GM18867 (cell line): ENCODE results near the gene POLR2C.
"Not testable (repeated sequence)": the region's sequence is repeated elsewhere in the genome, so short reads cannot be mapped to it uniquely, and the experiment has no call there.

Source experiments
- ATAC-seq: cut with Tn5 transposase; IDR thresholded peaks from one replicate; pipeline ENCODE4 v1.9.1; 2021; ENCODE audit warnings: mild to moderate bottlenecking, moderate library complexity; ENCODE audit not compliant: unreplicated experiment

Gene POLR2C

DNA sequence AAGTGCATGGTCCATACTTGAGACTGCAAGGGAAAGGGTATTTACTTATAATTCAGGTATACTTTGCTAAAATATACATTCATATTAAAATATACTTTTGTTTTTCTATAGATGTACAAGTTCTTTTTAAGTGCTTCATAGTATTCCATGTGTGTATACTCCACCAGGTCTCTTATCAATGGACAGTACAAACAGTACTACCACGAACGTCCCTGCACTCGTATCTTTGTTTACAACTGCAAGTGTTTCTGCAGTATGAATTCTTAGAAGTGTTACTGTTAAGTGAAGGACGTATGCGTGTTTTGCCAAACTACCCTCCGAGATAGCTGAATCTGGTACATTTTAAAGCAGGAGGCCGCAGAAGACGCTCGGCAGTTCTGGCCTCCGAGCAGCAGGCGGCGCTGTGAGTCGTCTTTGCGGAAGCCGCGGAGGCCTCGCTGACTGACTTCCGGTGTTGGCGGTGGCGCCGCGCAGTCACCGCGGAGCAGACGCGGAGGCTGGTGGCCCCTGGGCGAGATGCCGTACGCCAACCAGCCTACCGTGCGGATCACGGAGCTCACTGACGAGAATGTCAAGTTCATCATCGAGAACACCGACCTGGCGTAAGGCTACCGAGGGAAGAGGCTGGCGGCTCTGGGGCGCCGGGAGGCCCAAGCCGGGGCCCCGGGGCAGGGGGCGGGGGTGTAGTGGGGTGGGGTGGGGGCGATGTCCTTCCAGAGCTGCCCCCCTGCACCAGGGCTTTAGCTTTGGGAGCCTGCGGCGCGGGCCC is at the start of gene POLR2C:
Gene POLR2C (plus strand): TSS at position 471 of the 769 bp plus-strand sequence. CDS start 46 bp downstream, at position 517.
- ATAC-seq: peak; percentile 94

DNA sequence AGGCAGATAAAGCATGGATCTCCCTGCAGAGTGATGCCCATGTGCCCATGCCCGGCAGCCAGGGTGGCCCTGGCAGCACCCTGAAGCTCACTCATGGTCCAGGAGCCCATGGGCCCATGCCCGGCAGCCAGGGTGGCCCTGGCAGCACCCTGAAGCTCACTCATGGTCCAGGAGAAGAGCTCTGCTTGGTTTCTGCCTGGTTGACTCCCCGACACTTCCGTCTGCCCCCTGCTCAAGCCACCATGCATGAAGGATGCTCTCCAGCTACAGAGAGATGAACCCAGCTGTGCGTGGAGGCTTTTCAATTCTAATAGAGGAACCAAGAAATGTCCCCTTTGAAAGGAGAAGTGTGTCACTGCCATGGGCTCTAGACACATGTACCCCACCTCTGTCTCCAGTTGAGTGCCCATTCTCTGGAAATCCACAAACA is 49.2 kb upstream of the POLR2C start:
- peak; percentile 54 for ATAC-seq

DNA sequence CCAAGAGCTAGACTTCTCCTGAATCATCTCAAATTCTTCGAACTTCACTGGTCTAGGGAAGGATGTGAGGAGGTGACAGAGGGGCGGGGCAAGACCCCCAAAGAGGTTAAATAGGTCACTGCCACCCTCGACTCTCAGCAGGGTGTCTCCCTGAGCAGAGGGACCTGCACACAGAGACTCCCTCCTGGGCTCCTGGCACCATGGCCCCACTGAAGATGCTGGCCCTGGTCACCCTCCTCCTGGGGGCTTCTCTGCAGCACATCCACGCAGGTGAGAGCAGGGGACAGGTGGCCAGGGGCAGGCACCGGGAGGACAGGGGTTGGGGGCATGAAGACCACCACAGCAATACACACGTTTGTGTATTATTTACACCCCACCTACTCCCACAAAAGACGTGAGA is 48.7 kb upstream of the POLR2C start:
- peak; percentile 4 for ATAC-seq

DNA sequence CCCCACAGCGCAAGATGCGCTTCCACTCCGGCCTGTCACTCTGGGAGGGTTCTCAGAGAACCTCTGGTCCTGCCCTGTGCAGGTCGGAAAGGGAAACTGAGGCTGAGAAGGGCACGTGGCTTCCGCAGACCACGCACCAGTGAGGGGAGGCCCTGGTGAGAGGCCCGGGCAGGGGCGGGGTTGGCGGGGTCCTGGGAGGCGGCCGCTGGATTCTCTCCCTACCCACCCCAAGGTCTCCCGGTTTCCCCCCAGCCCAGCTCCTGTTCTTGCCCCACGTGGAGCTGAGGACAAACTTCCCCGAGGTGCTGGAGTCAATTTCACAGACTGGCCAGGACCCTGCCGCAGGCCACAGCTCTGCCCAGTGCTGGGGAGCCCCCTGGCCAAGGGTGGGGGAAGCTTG is 46.4 kb upstream of the POLR2C start:
- ATAC-seq: no peak

DNA sequence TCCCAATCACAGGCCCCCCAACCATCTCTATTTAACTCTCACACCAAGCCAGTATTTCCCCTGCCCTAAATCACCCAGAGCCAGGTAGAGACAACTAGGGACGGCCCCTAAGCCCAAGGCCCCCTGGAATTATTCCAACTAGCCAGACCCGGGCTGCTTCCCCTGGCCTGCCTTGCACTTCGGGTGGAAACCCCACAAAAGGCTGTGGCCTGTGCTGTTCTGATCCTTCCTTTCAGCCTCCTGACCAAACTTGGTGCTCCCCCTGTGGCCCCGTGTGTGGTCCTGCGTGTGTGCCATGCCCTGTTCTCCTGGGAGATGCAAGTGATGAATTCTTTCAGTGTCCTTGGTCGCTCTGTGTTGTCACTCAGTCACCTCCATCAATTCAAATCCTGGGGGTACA is 43.0 kb upstream of the POLR2C start:
- no peak for ATAC-seq

DNA sequence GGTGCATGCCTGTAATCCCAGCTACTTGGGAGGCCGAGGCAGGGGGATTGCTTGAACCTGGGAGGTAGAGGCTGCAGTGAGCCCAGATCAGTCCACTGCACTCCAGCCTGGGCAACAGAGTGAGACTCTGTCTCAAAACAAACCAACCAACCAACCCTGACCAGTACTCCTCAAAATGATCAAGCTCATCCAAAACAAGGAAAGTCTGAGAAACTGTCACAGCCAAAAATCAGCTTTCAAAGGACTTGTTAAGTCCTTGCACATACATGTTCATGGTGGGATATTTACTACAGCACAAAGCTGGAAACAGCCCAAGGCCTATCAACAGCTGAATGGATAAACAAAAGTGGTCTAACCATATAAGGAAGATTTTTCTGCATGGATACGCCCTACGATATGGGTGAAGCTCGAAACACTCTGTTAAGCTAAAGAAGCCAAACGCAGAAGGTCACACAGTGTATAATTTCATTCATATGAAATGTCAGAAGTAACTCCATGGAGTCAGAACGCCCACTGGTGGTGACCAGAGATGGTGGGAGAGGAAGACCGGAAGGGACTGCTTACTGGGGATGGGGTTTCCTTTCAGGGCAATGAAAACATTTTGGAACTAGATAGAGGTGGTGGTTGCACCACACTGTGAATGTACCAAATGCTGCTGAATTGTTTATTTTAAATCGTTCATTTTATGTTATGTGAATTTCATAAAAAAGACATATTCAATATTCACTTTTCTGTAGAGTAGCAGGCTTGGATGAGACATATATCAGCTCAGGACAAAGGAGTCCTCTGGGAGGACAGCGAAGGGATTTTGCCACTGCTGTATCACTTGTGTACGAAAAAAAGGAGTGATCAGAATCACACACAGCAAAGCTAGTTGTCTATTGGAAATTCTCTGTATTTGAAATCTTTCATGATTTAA is 40.2 kb upstream of the POLR2C start:
- ATAC-seq: no peak

DNA sequence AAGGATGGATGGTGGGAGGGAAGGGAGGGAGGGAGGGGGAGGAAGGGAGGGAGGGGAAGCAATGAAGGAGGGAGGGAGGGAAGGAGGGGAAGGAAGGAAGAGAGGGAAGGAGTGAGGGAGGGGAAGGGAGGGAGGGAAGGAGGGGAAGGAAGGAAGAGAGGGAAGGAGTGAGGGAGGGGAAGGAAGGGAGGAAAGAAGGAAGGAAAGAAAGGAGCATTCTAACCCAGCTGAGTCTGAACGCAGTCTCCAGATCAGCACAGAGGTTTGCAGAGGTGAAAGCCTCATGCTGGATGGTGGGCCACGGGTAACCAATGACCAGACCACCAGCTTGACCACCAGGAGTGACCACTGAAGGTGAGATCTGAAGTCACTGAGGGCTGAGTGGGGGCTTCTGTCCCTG is 39.3 kb upstream of the POLR2C start:
- no peak for ATAC-seq

DNA sequence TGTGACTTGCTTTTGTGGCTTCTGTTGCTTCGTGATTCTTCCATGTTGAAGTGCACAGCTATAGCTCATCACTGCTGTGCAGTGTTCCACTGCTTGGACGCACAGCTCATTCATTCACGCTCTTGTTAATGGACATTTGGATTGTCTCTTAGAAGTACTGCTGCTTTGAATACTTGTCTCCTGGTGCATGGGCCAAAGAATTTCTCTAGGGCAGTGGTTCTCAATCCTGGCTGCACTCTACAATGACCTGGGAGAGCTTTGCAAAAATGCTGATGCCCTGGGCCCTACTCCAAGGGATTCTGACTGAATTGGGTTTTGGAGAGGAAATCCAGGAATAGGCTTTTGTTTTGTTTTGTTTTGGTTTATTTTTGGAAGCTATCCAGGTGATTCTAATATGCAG is 37.9 kb upstream of the POLR2C start:
- ATAC-seq: no peak

DNA sequence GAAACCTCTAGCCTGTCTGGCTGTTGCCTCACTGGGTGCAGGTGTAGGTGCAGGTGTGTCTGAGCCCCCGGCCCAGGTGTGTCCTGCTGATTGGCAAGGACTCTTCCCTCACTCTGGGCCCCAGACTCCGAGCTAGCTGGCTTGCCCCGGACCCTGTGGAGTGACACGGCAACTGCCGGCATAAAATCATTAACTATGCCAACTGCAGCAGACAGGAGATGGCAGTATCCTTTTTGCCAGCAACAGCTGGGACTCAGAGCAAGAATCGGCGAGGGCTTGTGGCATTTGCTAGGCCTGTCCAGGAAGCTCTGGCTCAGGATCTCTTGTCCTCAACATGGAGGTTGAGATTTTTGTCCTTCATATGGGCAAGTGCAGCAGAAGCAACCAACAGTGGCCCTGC is 36.1 kb upstream of the POLR2C start:
- ATAC-seq: no peak

DNA sequence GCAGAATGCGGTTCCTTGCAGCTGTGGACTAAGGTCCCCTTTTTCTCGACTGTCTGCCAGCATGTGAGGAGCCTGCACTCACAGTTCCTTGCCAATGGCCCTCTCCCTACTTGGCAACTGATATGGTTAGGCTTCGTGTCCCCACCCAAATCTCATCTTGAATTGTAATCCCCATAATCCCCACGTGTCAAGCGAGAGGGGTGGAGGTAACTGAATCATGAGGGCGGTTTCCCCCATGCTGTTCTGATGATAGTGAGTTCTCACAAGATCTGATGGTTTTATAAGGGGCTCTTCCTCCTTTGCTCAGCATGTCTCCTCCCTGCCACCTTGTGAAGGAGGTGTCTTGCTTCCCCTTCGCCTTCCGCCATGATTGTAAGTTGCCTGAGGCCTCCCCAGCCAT is 35.2 kb upstream of the POLR2C start:
- ATAC-seq: no peak

DNA sequence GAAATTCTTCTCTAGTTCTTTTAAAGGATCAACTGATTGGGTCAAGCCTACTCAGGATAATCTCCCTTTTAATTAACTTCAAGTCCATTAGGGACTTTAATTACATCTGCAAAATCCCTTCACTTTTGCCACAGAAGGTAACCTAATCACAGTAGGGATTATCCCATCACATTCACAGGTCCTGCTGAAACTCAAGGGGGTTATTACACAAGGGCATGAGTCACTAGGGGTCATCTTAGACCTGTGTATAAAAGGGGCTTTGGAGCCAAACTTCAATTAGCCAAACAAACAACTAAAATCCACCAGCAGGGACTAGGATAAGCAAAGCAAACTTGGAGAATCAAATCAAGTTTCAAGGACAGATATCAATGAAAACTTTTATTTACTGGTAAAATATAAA is 34.7 kb upstream of the POLR2C start:
- ATAC-seq: no peak

DNA sequence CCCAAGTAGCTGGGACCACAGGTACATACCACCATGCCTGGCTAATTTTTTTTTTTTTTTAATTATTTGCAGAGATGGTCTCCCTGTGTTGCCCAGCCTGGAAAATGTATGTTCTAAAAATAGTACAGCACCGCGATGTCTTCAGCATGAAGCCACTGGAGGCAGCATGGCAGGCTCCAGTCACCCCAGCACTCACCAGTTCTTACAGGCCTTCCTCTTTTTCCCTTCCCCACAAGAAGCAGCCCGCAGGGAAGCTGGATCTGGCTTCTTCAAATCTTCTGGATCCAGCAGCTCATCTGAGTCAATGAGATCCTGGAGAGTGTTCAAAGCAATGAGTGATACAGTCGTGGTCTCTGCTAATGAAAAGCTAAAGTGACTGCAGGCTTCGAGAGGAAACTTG is 31.5 kb upstream of the POLR2C start:
- no peak for ATAC-seq

DNA sequence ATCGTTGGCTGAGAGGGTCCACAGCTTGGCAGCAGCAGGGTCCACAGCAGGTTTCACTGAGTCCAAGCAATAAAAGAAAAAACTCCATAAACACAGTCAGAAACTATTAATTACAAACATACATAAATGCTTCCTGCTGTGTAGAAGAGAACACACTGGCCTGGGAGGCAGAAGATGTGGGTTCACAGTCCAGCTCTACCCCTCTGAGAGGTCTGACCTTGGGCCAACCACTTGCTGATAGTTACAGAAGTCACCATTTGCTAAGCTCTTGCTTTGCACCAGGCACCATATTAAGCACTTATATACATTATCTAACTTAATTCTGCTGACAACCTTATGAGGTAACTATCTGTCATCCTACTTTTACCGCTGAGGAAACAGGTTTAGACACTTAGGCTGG is 30.0 kb upstream of the POLR2C start:
- no peak for ATAC-seq

DNA sequence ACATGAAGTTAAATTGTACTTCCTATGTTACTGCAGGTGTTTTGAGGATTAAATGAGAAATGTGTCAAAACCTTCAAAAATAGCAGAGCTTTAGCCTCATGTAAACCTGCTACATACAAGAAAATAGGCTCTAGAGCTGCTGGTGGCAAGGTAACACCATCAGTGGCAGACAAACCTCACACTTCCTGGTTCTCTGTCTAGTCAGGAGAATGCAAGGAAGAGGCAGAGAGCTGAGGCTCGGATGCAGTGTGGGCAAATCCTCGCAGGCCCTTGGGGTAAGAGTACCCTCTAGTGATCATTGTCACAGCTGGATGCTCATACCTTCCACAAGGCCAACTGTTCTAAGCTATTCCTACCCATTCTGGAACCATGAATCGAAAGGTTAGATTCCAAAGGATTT is 29.5 kb upstream of the POLR2C start:
- no peak for ATAC-seq

DNA sequence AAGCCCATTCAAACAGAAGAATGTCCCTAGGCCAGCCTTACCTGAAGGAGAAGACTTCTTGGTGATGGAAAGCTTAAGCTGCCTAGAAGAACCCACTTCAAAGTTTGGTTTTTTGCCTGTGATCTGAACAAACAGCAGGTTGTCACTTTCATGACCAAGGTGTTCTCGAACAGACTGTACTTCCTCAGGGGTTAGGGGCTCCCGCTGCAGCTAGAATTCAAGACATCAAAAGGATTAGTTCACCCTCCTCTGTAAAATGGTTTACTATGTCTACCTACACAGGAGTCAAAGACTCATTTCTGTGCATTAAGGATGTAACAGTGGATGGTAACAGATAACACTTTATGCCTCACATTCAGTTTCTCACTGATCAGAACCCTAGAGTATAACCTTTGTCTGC is 28.5 kb upstream of the POLR2C start:
- no peak for ATAC-seq

DNA sequence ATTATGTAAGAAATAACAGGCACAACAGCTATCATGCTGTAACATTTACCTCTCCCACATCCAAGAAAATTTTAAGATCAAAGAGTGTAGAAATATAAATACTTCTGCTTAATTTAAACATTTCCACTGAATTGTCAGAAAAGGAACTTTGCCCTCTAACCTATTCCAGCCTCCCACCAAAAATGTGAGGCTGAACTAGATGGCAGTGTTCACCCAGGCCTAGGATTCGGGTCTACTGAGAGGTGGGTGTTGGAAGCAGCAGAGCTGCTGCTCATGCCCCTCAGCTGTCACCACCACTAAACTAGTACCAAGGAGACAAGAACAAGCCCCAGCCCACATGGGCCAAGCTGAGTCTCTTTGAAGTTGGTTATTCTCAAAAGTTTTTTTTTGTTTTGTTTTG is 26.6 kb upstream of the POLR2C start:
- no peak for ATAC-seq

DNA sequence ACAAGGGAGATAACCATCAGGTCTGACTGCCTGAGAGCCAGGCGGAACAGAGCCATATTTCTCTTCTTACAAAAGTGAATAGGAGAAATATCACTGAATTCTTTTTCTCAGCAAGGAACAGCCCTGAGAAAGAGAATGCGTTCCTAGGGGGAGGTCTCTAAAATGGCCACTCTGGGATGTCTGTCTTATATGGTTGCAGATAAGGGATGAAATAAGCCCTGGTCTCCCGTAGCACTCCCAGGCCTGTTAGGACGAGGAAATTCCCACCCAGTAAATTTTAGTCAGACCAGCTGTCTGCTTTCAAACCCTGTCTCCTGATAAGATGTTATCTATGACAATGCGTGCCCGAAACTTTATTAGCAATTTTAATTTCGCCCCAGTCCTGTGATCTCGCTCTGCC is 22.5 kb upstream of the POLR2C start:
- not testable (repeated sequence) for ATAC-seq

DNA sequence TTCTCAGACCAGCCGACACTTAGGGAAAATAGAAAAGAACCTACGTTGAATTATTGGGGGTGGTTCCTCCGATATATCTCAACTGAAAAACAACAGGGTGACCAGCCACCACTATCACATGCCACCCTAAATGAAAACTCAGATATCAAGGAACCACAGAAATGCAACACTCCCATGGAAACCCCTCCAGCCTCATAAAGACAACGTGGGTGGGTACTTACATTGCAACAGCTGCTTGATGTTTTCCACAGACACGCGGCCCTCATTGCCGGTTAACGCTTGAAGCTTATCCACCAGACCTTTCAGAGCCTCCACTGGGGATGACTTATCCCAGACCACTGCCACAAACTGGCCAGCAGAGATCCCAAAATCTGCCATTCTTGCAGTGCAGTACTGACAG is 21.9 kb upstream of the POLR2C start:
- ATAC-seq: not testable (repeated sequence)

DNA sequence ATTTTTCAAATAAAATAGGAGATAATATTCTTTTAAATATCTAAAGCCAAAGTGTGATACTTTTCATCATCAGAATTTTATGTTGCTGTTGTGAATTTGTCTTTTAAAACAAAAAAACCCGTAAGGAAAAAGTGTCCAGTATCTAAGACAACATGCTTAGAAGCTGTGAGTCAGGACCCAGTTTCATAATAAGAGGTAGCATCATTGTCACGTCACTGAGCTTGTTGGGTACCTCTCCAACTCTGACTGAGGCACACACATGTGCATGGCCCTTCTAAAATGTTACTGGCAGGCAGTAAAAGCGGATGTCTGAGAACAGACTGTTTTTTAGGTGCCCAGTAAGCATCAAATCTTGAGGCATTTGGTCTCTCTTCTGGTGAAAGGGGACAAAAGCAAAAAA is 17.8 kb upstream of the POLR2C start:
- ATAC-seq: no peak

DNA sequence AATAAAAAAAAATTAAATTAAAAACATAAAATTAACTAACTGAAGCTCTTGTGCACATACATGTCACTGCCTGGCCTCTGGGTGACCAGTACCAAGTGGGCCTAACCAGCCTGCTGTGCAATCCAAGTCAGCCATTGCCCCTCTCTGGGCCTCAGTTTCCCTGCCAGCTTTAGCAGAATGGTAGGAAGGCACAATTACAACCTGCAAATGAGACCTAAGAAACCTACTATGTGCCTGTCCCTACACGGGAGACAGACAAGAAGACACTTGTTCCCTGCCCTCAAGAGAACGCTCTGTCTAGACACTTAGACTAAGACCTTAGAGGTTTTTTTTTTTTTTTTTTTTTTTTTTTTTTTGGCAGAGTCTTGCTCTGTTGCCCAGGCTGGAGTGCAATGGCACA is 17.0 kb upstream of the POLR2C start:
- ATAC-seq: no peak

DNA sequence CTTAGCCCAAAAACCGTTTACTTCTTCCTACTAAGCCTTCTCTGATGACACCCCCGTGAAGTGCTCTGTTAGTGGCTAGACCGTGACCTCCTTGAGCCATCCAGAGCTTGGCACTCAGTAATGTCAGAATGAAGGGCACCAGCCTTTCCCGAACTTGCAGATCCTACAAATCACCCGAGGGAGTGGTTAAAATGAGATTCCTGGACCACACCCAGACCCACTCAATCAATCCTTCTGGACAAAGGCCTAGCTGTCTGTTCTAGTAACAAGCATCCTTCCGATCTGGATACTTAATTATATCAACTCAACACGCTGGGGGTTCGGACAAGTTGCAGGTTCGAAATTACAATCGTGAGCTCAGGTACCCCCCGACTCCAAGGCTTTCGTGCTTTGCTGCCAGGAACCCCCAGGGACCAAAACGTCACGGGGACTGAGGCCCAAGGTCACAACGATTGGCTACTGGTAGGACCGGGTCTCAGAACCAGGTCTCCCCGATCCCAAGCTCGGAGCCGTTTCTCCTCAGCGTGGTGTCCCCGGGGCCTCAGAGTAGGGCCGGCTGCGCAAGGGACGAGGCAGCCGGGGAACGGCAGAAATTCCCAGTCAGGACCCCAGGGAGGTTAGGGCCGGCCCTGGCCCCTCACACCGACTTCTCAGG is 15.8 kb upstream of the POLR2C start:
- peak; percentile 40 for ATAC-seq
